Activated naive CD8-positive, alpha-beta T cell treated with anti-CD3 and anti-CD28 coated beads for 36 hours (primary cell): ENCODE data around the gene TMEM201. TPM values are rescaled to one million over a fixed set of nuclear protein-coding genes. Genes with fewer than 3 reads are reported as not detected.
"Not testable (repeated sequence)": the region's sequence is repeated elsewhere in the genome, so short reads cannot be mapped to it uniquely, and the experiment has no call there.

Experiments
- DNase-seq: peaks from one replicate; pipeline ENCODE4 v3.0.0; 2021
- H3K27ac Mint-ChIP-seq: one replicate; pipeline ENCODE4 v1.8.0; 2022; ENCODE audit warnings: mild to moderate bottlenecking, moderate library complexity, mixed read lengths
- H3K27me3 Mint-ChIP-seq: one replicate; pipeline ENCODE4 v1.8.0; 2022; ENCODE audit warnings: mild to moderate bottlenecking, mixed read lengths
- H3K36me3 Mint-ChIP-seq: one replicate; pipeline ENCODE4 v1.8.0; 2021; ENCODE audit warnings: mild to moderate bottlenecking, mixed read lengths
- H3K4me1 Mint-ChIP-seq: one replicate; pipeline ENCODE4 v1.8.0; 2021; ENCODE audit warnings: mixed read lengths
- H3K4me3 Mint-ChIP-seq: one replicate; pipeline ENCODE4 v1.8.0; 2022; ENCODE audit warnings: mild to moderate bottlenecking, moderate library complexity, mixed read lengths
- H3K9me3 Mint-ChIP-seq: one replicate; pipeline ENCODE4 v1.8.0; 2022; ENCODE audit warnings: mixed read lengths
- total RNA-seq, 2 experiments: library from RNA; stranded (reverse); gene quantifications; one replicate each; pipeline ENCODE4 v1.2.3, GENCODE V29; 2021

TMEM201 gene
- total RNA-seq, 2 experiments from 2014 or later, result 31.6 to 32.2 TPM

DNA sequence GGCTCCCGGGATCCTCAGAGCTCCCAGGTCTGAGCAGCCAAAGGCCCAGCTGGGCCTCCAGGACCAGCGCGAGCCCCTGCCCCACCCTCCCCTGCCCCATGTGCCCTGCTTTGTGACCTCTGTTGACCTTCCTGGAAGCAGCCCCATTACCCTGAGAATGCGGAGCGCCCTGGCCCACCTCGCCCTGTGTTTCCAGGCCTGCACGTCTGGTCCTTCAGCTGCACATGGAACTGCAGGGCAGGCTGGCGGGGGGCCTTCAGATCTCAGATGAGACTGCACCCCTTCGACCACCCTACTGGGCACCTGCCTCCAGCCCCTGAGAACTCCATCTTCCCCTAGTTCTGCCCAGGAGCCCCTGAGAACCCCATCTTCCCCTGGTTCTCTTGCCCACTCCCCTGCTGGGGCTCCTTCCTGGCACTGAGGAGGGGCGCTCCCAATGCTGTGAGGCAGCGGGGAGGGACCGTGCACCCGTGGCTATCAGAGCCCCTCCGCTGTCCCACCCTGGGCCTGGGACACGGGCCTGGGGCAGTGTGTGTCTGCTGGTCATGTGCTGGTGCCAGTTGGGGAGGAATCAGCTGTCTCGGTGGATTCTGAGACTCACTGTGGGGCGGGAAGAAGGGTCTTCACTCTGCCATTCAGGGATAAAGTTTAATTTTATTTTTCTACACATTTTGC lies 25.1 kb downstream of the TMEM201 start:
- H3K27ac Mint-ChIP-seq, result no peak overlapping the region
- no peaks in the 10 kb centered on the region for H3K9me3 Mint-ChIP-seq
- H3K36me3 Mint-ChIP-seq, result peaks cover 7% of the 10 kb centered on the region
- H3K4me3 Mint-ChIP-seq, result no peak overlapping the region
- peaks cover under 1% of the 10 kb centered on the region for H3K27me3 Mint-ChIP-seq
- no peaks in the 10 kb centered on the region for H3K4me1 Mint-ChIP-seq
- no peak for DNase-seq

DNA sequence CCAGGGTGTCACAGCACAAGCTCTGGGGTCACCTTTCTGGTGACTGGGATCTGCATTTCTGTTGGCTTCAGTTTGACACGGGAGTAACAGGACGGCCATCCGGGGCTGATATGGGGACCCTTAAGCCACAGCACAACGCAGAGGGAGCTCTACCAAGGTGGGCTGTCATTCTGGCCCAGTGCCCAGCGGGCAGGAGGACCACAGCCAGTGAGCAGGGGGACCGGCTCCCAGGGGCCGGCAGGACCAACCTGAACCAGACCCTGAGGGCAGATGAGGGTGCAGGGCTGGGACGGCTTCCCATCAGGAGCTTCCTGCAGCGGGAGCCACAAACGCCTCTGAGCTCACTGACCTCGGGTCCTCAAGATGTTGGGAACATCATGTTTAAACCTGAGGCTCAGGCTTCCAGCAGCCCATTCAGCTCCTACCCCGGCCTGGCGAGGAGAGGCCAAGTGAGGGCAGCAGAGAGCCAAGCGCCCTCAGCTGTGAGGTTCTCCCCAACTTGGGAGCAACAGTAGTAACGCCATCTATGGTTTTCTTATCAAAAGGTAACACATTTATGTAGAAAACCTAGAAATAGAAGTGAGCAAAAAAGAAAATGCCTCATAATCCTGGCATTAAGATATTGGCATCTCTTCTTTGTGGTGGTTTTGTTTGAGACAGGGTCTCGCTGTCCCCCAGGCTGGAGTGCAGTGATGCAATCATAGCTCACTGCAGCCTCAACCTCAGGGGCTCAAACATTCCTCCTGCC lies 26.8 kb downstream of the TMEM201 start:
- H3K4me3 Mint-ChIP-seq, result no peak overlapping the region
- no peak overlapping the region for H3K27ac Mint-ChIP-seq
- peaks cover 8% of the 10 kb centered on the region for H3K27me3 Mint-ChIP-seq
- peaks cover 7% of the 10 kb centered on the region for H3K36me3 Mint-ChIP-seq
- DNase-seq, result peak; percentile 56
- H3K4me1 Mint-ChIP-seq, result no peaks in the 10 kb centered on the region
- H3K9me3 Mint-ChIP-seq, result no peaks in the 10 kb centered on the region

DNA sequence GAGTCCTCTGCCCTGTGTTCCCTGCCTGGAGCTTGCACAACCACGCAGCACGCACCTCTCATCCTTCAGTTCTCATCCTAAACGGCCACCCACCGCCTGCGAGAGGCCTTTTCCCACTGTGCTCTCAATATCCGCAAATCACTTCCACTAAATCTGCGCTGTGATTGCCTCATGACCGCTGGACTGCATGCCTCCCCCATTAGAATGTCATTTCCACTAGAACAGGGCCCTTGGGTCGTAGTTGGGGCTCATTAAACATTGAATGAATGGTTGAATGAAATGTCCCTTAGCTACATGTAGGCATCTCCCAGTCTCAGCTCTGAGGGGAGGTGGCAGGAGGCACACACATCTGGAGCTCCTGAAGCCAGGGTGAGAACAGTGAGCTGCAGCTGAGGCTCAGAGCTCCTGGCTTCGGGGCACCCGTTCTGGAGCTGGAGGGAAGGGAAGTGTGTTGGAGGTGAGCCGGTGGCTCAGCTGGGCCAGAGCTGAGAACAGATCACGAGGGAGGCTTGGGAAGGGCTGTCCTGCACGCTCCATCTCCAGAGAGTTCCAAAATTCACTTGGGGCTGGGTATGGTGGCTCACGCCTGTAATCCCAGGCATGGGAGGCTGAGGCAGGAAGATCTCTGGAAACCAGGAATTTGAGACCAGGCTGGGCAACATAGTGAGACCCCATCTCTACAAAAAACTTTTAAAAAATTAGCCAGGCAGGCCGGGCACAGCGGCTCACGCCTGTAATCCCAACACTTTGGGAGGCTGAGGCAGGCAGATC lies 30.4 kb downstream of the TMEM201 start:
- Mint-ChIP-seq H3K27ac (no peak overlapping the region), H3K4me1 (no peaks in the 10 kb centered on the region), H3K4me3 (no peak overlapping the region), H3K36me3 (no peaks in the 10 kb centered on the region), H3K27me3 (peaks cover 14% of the 10 kb centered on the region), H3K9me3 (no peaks in the 10 kb centered on the region)
- DNase-seq, result no peak

DNA sequence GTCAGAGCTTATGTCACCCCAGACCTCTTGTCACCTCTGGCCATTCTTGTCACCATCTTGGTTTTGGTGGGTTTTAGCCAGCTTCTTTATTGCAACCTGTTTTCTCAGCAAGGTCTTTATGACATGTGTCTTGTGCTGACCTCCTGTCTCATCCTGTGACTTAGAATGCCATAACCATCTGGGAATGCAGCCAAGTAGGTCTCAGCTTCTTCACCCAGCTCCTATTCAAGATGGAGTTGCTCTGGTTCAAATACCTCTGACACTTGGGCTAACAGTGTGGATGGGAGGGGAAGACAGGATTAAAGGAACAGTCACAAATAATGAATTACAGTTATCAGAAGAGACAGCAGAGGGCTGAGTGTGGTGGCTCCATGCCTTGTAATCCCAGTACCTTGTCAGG lies 32.3 kb downstream of the TMEM201 start:
- Mint-ChIP-seq H3K27me3 (peaks cover 14% of the 10 kb centered on the region), H3K27ac (no peak overlapping the region), H3K4me1 (peaks cover 5% of the 10 kb centered on the region), H3K4me3 (no peak overlapping the region), H3K9me3 (no peaks in the 10 kb centered on the region), H3K36me3 (no peaks in the 10 kb centered on the region)
- no peak for DNase-seq

DNA sequence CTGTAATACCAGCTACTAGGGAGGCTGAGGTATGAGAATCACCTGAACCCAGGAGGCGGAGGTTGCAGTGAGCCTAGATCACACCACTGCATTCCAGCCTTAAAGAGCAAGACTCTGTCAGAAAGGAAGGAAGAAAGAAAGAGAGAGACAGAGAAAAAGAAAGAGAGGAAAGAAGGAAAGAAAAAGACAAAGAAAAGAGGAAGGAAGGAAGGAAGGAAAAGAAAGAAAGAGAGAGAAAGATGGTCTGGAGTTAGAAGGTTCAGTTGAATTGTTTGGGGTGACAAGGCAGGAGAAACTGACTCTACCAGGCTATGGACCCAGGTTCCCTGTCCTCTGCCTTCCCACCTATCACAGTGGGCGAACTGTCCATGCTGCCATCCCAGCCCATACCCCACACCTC lies 35.4 kb downstream of the TMEM201 start:
- Mint-ChIP-seq H3K27ac (no peak overlapping the region), H3K27me3 (peaks cover 11% of the 10 kb centered on the region), H3K9me3 (no peaks in the 10 kb centered on the region), H3K36me3 (no peaks in the 10 kb centered on the region), H3K4me3 (no peak overlapping the region), H3K4me1 (peaks cover 27% of the 10 kb centered on the region)
- DNase-seq, result no peak

DNA sequence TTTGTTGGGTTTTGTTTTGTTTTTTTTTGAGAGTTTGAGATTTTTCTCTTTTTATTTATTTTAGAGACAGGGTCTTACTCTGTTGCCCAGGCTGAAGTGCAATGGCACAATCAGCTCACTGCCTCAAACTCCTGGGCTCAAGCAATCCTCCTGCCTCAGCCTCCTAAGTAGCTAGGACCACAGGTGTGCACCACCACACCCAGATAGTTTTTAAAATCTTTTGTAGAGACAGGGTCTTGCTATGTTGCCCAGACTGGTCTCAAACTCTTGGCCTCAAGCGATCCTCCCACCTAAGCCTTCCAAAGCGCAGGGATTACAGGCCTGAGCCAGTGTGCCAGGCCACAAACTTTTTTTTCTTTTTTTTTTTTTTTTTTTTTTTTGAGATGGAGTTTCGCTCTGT lies 36.3 kb downstream of the TMEM201 start:
- DNase-seq, H3K27me3 Mint-ChIP-seq, H3K36me3 Mint-ChIP-seq, H3K9me3 Mint-ChIP-seq, H3K4me3 Mint-ChIP-seq, H3K27ac Mint-ChIP-seq: not testable (repeated sequence)
- peaks cover 28% of the 10 kb centered on the region for H3K4me1 Mint-ChIP-seq

DNA sequence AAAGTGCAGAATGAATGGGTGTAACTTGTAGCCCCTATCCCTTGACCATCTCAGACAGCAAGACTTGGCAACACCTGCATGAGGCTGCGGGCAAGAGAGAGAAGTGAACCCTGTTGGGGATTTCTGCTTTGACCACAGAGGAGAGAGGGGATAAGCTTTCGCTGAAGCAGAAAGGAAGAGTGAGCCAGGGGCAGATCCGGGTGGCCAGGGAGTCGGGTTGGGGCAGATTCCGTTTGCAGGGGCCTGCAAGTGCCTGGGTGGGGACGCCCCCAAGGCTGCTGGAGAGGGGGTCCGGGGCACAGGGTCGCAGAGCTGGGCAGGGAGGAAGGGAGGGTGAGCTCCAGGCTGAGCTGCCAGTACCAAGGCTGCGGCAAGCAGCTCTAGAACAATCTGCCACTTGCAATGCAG lies 37.5 kb downstream of the TMEM201 start:
- peak; percentile 44 for DNase-seq

DNA sequence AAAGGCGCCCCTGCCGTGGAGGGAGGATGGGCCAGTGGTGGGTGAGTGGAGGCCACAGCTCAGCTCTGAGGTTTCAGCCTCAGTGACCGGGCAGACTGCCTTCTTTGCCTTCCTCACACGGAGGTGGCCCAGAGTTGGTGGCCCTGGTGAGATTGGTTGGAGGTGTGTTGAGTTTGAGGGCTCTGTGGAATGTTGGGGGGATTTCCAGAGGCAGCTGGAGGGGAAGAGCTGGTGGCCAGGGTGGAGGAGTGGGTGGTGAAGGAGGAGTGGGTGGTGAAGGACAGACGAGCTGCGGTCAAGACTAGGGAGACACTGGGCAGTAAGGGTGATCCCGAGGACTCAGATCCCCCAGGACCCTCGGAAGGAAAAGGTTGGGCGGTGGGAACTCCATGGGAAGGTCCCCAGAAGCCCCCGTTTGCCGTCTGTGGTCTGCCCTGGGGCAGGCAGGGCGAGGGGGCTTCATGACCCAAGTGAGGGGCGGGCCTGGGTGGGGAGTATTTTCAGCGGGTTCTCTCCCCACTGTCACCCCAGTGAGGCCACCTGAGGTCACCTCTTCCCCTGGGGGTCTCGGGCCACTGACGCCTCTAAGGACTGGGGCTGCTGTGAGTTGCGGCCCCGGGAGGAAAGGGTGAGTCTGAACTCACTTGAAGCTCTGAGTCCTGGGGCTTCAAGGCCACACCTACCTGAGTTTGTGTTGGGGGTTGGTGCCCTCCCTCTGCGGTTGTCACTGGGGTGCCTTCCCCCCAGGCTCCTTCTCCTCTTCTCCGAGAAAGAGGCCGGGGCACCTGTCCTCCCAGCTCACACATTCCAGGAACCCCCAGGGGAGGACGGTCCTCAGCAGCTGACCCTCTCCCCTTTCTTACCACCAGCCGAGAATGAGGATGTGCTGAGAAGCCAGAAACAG lies 40.1 kb downstream of the TMEM201 start:
- Mint-ChIP-seq H3K4me3 (peak overlapping the region; percentile 93), H3K27me3 (no peaks in the 10 kb centered on the region), H3K4me1 (peaks cover 46% of the 10 kb centered on the region), H3K27ac (peak overlapping the region; percentile 97), H3K9me3 (no peaks in the 10 kb centered on the region), H3K36me3 (peaks cover 39% of the 10 kb centered on the region)
- peak; percentile 84 for DNase-seq

More for the DNA sequence above, 37.5 kb downstream of the TMEM201 start:
- Mint-ChIP-seq H3K9me3 (no peaks in the 10 kb centered on the region), H3K27ac (peak overlapping the region; percentile 43), H3K4me1 (peaks cover 28% of the 10 kb centered on the region), H3K36me3 (peaks cover 13% of the 10 kb centered on the region), H3K27me3 (no peaks in the 10 kb centered on the region), H3K4me3 (peak overlapping the region; percentile 93)

DNA sequence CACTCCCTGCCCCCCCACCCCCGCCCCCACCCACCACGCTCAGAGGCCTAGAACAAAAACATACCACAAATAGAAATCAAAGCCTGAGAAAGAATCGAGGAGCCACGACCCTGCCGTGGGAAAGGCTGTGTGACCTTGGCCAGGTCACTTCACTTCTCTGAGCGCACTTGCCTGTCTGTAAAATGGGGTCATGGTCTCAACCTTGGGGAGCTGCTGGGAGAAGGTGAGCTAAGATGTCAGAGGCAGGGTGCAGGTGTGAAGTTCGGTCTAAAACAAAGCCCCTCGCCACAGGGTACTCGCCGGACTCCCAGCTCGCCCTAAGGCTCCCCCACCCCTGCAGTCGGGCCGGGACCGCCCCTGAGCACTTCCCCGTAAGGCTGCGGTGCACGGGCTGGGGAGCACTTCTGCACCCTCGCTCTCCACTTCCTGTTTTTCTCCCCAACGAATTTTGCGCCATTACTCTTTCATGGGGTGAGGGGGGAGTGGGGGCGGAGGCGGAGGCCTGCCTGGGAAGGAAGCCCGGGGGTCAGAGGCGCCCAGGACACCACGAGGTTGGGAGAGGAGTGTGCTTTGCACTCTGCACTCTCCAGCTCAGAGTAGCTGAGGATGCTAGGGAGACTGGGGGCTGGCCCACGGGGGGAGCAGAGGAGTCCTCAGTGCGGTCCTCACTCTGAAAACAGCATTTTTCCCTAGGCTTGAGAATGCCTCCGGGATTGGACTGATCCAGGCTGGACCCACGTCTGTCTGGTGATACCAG lies 40.9 kb downstream of the TMEM201 start:
- Mint-ChIP-seq H3K27me3 (no peaks in the 10 kb centered on the region), H3K36me3 (peaks cover 48% of the 10 kb centered on the region), H3K4me1 (peaks cover 54% of the 10 kb centered on the region), H3K4me3 (peak overlapping the region; percentile 93), H3K9me3 (peaks cover under 1% of the 10 kb centered on the region), H3K27ac (peak overlapping the region; percentile 97)
- peak; percentile 84 for DNase-seq

DNA sequence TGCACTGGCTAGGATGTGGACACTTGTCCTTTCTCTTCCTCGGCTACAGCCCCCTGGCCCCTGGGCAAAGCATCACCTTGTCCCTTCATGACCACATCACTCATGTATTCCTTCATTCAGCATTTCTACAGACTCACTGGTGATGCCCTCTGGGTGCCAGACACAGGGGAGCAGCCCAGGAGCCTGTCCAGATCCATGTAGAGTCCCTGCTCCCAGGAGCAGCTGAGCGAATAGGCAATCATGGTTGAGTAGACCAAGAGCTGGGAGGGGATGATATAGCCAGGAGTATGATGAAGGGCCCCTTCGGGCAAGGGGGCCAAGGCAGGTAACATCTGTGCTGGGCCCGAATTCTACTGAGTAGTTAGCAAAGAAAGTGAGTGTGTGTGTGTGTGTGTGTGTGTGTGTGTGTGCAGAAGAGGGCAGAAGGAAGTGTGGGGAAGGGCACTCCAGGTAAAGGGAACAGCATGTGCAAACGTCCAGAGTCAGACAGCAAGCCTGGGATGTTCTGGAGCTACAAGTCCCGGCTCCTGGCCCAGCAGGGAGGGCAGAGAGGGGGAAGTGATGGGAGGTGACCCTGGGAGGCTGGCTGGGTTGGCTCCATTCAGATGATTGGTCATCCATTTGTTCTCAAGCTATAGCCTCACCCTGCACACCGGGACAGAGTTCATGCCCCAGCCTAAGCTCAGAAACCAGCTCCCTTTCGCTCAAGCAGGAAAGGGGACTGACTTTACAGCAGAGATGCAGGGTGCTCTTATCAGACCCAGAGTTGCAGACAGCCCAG lies 41.8 kb downstream of the TMEM201 start:
- no peaks in the 10 kb centered on the region for H3K27me3 Mint-ChIP-seq
- H3K36me3 Mint-ChIP-seq, result peaks cover 57% of the 10 kb centered on the region
- H3K9me3 Mint-ChIP-seq, result peaks cover 6% of the 10 kb centered on the region
- H3K4me1 Mint-ChIP-seq, result peaks cover 63% of the 10 kb centered on the region
- H3K27ac Mint-ChIP-seq, result peak overlapping the region; percentile 97
- peak overlapping the region; percentile 93 for H3K4me3 Mint-ChIP-seq
- peak; percentile 26 for DNase-seq

DNA sequence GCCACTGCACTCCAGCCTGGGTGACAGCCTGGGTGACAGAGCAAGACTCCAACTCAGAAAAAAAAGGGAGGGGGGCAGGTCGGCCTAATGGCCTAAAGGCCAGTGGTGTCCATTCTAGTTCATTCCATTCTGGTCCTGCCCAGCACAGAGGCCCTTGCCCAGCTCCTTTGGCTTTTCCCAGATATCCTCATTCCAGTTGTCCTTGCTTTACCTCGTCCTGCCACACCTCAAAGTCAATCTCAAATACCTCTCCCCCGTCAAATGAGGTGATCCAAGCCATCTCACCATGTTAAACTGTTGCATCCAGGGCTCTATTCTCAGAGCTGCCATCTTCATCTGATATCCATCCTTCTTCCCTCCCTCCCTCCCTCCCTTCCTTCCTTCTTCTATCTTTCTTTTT lies 42.9 kb downstream of the TMEM201 start:
- DNase-seq, result no peak
- H3K4me3 Mint-ChIP-seq, result peak overlapping the region; percentile 93
- peaks cover 7% of the 10 kb centered on the region for H3K9me3 Mint-ChIP-seq
- peaks cover 67% of the 10 kb centered on the region for H3K36me3 Mint-ChIP-seq
- H3K27ac Mint-ChIP-seq, result peak overlapping the region; percentile 97
- H3K4me1 Mint-ChIP-seq, result peaks cover 58% of the 10 kb centered on the region
- no peaks in the 10 kb centered on the region for H3K27me3 Mint-ChIP-seq

DNA sequence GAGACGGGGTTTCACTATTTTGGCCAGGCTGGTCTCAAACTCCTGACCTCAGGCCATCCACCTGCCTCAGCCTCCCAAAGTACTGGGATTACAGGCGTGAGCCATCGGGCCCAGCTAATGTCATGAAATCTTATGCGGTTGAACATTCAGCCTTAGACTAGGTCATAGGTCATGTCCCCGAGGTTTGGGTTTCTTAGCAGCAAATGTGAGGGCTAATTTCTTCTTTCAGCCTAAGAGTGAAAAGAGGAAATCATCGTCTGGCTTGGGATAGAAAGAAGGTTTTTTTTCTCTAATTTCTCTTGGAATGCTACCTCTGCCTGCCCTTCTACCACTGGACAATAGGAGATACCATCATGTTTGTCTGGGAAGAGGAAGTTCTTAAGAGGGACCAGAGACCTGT lies 44.8 kb downstream of the TMEM201 start:
- H3K4me1 Mint-ChIP-seq, result peaks cover 51% of the 10 kb centered on the region
- peak overlapping the region; percentile 93 for H3K4me3 Mint-ChIP-seq
- H3K27me3 Mint-ChIP-seq, result no peaks in the 10 kb centered on the region
- DNase-seq, result no peak
- peak overlapping the region; percentile 97 for H3K27ac Mint-ChIP-seq
- H3K9me3 Mint-ChIP-seq, result peaks cover 12% of the 10 kb centered on the region
- peaks cover 83% of the 10 kb centered on the region for H3K36me3 Mint-ChIP-seq

DNA sequence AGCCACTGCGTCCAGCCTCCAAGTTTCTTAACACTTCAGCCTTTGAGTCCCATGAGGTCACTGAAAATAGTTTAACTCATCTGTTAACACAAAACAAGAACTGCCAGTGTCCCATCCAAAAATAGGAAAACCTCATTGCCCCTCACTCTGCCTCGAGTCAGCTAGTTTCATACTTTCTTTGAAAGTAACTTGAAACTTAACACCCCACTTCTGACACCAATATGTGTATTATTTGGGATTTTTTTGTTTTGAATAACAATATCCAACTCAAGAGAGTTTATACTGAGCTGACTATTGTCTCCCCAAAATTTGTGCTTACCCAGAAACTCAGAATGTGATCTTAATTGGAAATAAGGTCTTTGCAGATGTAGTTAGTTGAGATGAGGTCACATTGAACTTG lies 45.9 kb downstream of the TMEM201 start:
- H3K27me3 Mint-ChIP-seq, result no peaks in the 10 kb centered on the region
- DNase-seq, result no peak
- H3K27ac Mint-ChIP-seq, result peak overlapping the region; percentile 97
- peaks cover 12% of the 10 kb centered on the region for H3K9me3 Mint-ChIP-seq
- peaks cover 56% of the 10 kb centered on the region for H3K4me1 Mint-ChIP-seq
- no peak overlapping the region for H3K4me3 Mint-ChIP-seq
- H3K36me3 Mint-ChIP-seq, result peaks cover 93% of the 10 kb centered on the region
